HEK293T (cell line): Measurements from ENCODE around the gene TRIM34.

Experiments
- CTCF ChIA-PET: fragments of 350-600 bp; formaldehyde crosslinking; extraction: SDS; loops from one replicate; lab custom pipeline; 2021; ENCODE audit warnings: antibody characterized with exemption, inconsistent platforms; lab: Yijun Ruan, JAX
- POLR2A ChIA-PET: fragments of 350-600 bp; formaldehyde crosslinking; extraction: SDS; loops from one replicate; lab custom pipeline; 2020; ENCODE audit warnings: antibody characterized with exemption, inconsistent platforms; lab: Yijun Ruan, JAX
- DNase-seq: peaks from one replicate; pipeline ENCODE4 v3.0.0; 2012; ENCODE audit warnings: mixed read lengths; ENCODE audit errors: extremely low spot score
- ARNT ChIP-seq: fragments of 450-650 bp; IDR thresholded peaks from 2 replicates; pipeline ENCODE4 v1.6.1; 2017; ENCODE audit warnings: mild to moderate bottlenecking
- BHLHE40 ChIP-seq: fragments of 450-650 bp; IDR thresholded peaks from 2 replicates; pipeline ENCODE4 v1.6.1; 2016; ENCODE audit warnings: mild to moderate bottlenecking, moderate library complexity, borderline replicate concordance
- CTBP1 ChIP-seq: fragments of 450-650 bp; IDR thresholded peaks from 2 replicates; pipeline ENCODE4 v1.6.1; 2016; ENCODE audit warnings: borderline replicate concordance
- ELF4 ChIP-seq: fragments of 450-650 bp; IDR thresholded peaks from 2 replicates; pipeline ENCODE4 v1.6.1; 2017; ENCODE audit warnings: antibody characterized with exemption
- FOXA1 ChIP-seq: fragments of 450-650 bp; IDR thresholded peaks from 2 replicates; pipeline ENCODE4 v1.6.1; 2016; ENCODE audit warnings: mild to moderate bottlenecking
- FOXK2 ChIP-seq: fragments of 450-650 bp; IDR thresholded peaks from 2 replicates; pipeline ENCODE4 v1.6.1; 2016; ENCODE audit warnings: mild to moderate bottlenecking
- FOXM1 ChIP-seq: fragments of 450-650 bp; IDR thresholded peaks from 2 replicates; pipeline ENCODE4 v1.6.1; 2017; ENCODE audit warnings: mild to moderate bottlenecking, borderline replicate concordance
- HDGF ChIP-seq: fragments of 450-650 bp; IDR thresholded peaks from 2 replicates; pipeline ENCODE4 v1.6.1; 2017; ENCODE audit warnings: antibody characterized with exemption, borderline replicate concordance
- L3MBTL2 ChIP-seq: fragments of 450-650 bp; conservative IDR thresholded peaks from 2 replicates; pipeline ENCODE4 v1.6.1; 2016; ENCODE audit warnings: mild to moderate bottlenecking
- LEF1 ChIP-seq: fragments of 450-650 bp; IDR thresholded peaks from 2 replicates; pipeline ENCODE4 v1.6.1; 2017; ENCODE audit warnings: mild to moderate bottlenecking, borderline replicate concordance
- NFRKB ChIP-seq: fragments of 450-650 bp; IDR thresholded peaks from 2 replicates; pipeline ENCODE4 v1.6.1; 2016; ENCODE audit warnings: mild to moderate bottlenecking, moderate library complexity
- PKNOX1 ChIP-seq: fragments of 450-650 bp; IDR thresholded peaks from 2 replicates; pipeline ENCODE4 v1.6.1; 2016
- SP1 ChIP-seq: fragments of 450-650 bp; IDR thresholded peaks from 2 replicates; pipeline ENCODE4 v1.6.1; 2017
- SUZ12 ChIP-seq: fragments of 450-650 bp; IDR thresholded peaks from 2 replicates; pipeline ENCODE4 v1.6.1; 2016; ENCODE audit warnings: mild to moderate bottlenecking
- TARDBP ChIP-seq: fragments of 450-650 bp; IDR thresholded peaks from 2 replicates; pipeline ENCODE4 v1.6.1; 2016
- ZNF384 ChIP-seq: fragments of 450-650 bp; IDR thresholded peaks from 2 replicates; pipeline ENCODE4 v1.6.1; 2016

TRIM34 gene

GRCh38 chr11:5603326-5603725 is 21.5 kb upstream of the TRIM34 start:
- ChIA-PET POLR2A (no interaction called here), CTCF (no interaction called here)
- TF ChIP-seq BHLHE40 (no peak), SP1 (no peak), FOXM1 (no peak), FOXK2 (no peak), SUZ12 (no peak), HDGF (no peak)
- DNase-seq: no peak

- CTCF ChIA-PET: no interaction called here
- POLR2A ChIA-PET: no interaction called here
- DNase-seq: no peak
- TF ChIP-seq CTBP1: no peak
Measured at GRCh38 chr11:5604896-5605295, 19.9 kb upstream of the TRIM34 start.

- TF ChIP-seq SUZ12 (no peak), NFRKB (no peak), ARNT (no peak), BHLHE40 (no peak), FOXK2 (no peak), SP1 (no peak), CTBP1 (no peak)
- CTCF ChIA-PET: no interaction called here
- POLR2A ChIA-PET: no interaction called here
- no peak for DNase-seq
Measured at GRCh38 chr11:5605849-5606248, 19.0 kb upstream of the TRIM34 start.

- ChIA-PET POLR2A (no interaction called here), CTCF (no interaction called here)
- DNase-seq: no peak
- TF ChIP-seq NFRKB (no peak), FOXM1 (no peak), LEF1 (no peak), ZNF384 (no peak), L3MBTL2 (no peak)
Measured at GRCh38 chr11:5608808-5609207, 16.0 kb upstream of the TRIM34 start.

- POLR2A ChIA-PET: no interaction called here
- no peak for DNase-seq
- CTCF ChIA-PET: no interaction called here
- TF ChIP-seq L3MBTL2 (no peak), NFRKB (no peak), HDGF (no peak), ARNT (no peak), SP1 (no peak), LEF1 (no peak), FOXK2 (no peak), FOXM1 (no peak), FOXA1 (no peak), TARDBP (no peak), SUZ12 (no peak), PKNOX1 (no peak), ELF4 (no peak), BHLHE40 (no peak), ZNF384 (no peak), CTBP1 (no peak)
Measured at GRCh38 chr11:5610446-5610845, 14.4 kb upstream of the TRIM34 start.

GRCh38 chr11:5611627-5612026 is 13.2 kb upstream of the TRIM34 start:
- CTCF ChIA-PET: no interaction called here
- no peak for DNase-seq
- POLR2A ChIA-PET: no interaction called here
- TF ChIP-seq SP1 (no peak), TARDBP (no peak), FOXK2 (no peak), FOXA1 (no peak), CTBP1 (no peak), FOXM1 (no peak), LEF1 (no peak)

GRCh38 chr11:5618807-5619206 is 6.0 kb upstream of the TRIM34 start:
- CTCF ChIA-PET: no interaction called here
- TF ChIP-seq HDGF (no peak), LEF1 (no peak), ARNT (no peak), FOXA1 (no peak), SP1 (no peak), TARDBP (no peak), PKNOX1 (no peak), NFRKB (no peak), ZNF384 (no peak), BHLHE40 (no peak), SUZ12 (no peak), FOXK2 (no peak), FOXM1 (no peak)

More at GRCh38 chr11:5618807-5619206, 6.0 kb upstream of the TRIM34 start:
- no peak for DNase-seq
- POLR2A ChIA-PET: interaction anchor here (0.6 kb wide), 1 partner anchor 1741 kb away, joined by 3 read pairs; no protein-coding TSS in a partner anchor
